HG02623 (cell line): Measurements from ENCODE around the gene COX6B1.
"Not testable (repeated sequence)": the region's sequence is repeated elsewhere in the genome, so short reads cannot be mapped to it uniquely, and the experiment has no call there.

Experiments used
- ATAC-seq: cut with Tn5 transposase; IDR thresholded peaks from one replicate; pipeline ENCODE4 v1.9.1; 2021; ENCODE audit warnings: moderate library complexity; ENCODE audit not compliant: unreplicated experiment

COX6B1 gene

DNA sequence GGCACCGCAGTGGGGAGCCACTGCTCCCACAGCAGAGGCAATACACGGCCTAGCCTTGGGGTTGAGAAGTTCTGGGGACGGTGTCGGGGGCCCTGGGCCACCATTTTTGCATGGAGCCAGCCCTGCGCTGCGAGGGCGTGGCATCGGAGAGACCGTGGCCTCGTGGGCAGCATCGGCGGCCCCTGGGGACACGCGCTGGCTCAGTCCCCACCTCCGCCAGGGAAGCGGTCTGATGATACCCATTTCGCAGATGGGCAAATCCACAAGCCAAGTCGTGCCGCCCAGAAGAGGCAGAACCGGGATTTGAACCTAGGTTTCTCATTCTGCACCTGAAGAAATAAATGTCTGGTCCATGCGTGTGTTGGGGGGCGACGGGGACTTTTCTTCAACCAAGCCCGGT, 17.0 kb downstream of the COX6B1 start:
- no peak for ATAC-seq

- ATAC-seq: no peak
These were observed 17.5 kb downstream of the COX6B1 start for GRCh38 chr19:35665604-35666003.

DNA sequence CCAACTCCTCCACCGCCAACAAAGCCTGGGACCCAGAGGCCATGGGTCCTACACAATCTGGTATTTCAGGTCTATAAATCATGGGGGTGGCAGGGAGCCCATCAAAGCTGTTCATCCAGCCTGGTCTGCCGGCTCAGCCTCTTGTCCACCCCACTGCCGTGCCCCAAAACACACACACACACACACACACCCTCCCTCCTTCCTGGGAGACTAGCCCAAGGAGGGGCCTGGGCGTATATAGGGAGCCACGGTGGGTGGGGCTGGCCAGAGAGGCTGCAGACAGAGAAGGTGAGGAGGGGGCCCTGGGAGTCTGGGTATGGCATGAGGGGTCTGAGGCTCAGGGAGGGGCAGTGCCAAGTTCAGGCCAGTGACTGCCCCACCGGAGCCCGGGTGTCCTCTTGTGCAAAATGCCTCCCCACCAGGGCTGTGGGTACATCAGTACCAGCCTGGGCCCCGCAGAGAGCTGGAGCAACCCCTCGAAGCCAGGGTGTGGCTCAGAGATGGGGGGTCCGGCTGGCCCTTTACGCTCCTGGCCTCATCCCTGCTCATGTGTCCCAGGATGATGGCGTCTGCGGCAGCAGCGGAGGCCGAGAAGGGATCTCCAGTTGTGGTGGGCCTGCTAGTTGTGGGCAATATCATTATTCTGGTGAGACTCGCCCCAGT, 18.3 kb downstream of the COX6B1 start, which contains the start of gene UPK1A:
TSS of gene UPK1A (plus strand) at position 267 of the 663 bp plus-strand sequence. CDS start at position 563, 296 bp downstream.
- ATAC-seq: no peak

DNA sequence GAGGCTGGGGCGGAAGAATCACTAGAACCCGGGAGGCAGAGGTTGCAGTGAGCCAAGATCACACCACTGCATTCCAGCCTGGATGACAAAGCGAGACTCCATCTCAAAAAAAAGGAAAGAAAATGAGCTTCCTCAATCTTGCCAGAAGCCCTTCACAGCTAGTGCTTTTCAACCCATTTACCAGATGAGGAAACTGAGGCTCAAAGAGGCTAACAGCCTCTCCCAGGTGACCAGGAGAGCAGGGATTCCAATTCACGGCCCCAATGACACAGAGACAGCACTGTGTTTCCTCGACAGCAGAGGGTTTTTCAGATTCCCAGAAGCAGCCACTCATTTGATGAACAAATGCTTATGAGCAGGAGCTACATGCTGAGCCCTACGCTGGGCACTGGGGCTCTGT, 21.4 kb downstream of the COX6B1 start:
- ATAC-seq: no peak

GRCh38 chr19:35669974-35670373, 21.9 kb downstream of the COX6B1 start:
- no peak for ATAC-seq

GRCh38 chr19:35670686-35671085, 22.6 kb downstream of the COX6B1 start:
- no peak for ATAC-seq

DNA sequence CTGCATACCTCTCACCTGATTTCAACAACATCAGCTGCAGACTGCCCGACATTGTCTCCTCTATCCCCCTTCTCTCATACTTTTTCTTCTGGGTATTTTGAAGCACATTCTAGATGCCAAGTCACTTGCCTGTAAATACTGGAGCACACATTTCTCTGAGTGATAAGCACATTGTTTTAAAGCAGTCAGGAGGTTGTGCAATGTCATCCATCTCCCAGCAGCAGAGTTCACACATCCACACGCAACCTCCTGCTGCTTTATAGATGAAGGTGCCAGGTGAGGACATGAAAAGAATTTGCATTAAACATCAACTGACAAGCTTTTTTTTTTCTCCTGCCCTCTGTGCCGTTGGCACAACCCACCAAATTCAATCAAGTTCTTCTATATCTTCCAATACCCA, 23.7 kb downstream of the COX6B1 start:
- no peak for ATAC-seq

DNA sequence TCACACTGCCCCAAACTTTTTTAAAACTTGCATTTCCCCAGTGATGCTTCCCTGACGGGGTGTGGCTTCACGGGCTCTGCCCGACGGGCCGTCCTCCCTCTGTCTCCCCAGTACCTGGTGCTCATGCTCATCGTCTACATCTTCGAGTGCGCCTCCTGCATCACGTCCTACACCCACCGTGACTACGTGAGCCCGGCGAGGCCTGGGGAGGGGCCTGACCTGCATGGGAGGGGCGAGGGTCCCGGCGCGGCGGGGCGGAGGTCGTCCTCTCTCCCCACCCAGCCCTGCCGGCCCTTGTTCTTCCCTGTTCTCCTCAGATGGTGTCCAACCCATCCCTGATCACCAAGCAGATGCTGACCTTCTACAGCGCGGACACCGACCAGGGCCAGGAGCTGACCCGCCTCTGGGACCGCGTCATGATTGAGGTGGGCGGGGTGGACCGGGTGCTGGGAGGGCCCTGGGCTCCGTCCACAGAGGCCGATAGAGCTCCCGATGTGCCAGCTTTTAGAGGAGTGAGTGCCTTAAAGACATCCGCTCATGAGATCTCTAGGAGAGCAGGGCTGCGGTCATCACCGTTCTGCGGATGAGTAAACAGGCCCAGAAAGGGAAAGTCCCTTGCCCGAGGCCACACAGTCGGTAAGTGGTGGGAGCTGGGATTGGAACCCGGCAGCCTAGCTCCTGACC, 25.1 kb downstream of the COX6B1 start:
- ATAC-seq: no peak

- ATAC-seq: no peak
These were observed 27.5 kb downstream of the COX6B1 start for GRCh38 chr19:35675589-35676140.

- no peak for ATAC-seq
These were observed 41.7 kb downstream of the COX6B1 start for GRCh38 chr19:35689836-35690235.

GRCh38 chr19:35691106-35691505, 43.0 kb downstream of the COX6B1 start:
- not testable (repeated sequence) for ATAC-seq

DNA sequence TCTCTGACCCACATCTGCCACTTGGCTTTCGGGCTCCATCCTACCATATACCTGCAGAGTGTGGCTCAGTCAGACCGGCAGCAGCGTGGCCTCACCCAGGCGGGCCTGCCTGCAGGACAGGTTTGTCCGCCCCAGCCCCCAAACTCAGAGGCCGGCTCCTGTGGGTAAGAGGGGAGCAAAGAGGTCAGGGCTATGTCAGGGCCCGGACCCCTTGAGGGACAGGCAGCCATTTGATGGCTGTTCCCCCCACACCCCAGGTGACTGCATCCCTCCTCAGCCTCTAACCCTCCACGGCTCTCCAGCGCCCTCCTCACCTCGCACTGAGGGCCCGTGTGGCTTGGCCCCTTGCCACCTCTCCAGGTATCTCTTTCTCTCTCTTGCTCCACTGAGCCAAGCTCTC, 43.9 kb downstream of the COX6B1 start:
- ATAC-seq: no peak

- no peak for ATAC-seq
These were observed 45.3 kb downstream of the COX6B1 start for GRCh38 chr19:35693422-35693821.

DNA sequence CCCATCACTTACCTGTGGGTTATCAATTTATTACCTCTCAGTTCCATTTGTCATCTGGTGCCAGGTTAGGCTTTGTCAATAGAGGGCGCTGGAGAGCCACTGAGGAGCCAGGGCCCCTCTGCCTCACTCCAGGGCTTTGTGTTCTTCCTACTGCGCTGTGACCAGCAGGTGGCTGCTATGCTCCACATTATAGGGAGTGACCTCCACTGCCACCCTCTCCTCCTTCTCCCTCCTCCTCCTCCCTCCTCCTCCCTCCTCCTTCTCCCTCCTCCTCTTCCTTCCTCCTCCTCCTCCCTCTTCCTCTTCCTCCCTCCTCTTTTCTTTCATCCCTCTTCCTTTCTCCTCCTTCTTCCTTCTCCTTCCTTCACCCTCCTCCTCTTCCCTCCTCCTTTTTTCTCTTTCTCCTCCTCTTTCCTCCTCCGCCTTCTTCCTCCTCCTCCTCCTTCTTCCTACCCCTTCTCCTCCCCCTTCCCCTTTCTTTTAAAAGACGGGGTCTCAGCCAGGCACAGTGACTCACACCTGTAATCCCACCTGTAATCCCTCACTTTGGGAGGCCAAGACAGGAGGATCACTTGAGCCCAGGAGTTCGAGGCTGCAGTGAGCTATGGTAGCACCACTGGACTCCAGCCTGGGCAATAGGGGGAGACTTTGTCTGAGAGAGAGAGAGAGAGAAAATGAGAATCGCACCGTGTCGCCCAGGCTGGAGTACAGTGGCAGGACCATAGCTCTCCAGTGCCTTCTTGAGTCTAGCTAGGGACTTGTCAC, 45.9 kb downstream of the COX6B1 start:
- peak; percentile 79 for ATAC-seq

GRCh38 chr19:35695895-35696422, 47.8 kb downstream of the COX6B1 start:
- no peak for ATAC-seq

GRCh38 chr19:35696835-35697234, 48.7 kb downstream of the COX6B1 start:
- ATAC-seq: no peak

- peak; percentile 95 for ATAC-seq
These were observed 54.3 kb downstream of the COX6B1 start for GRCh38 chr19:35702223-35703012.

DNA sequence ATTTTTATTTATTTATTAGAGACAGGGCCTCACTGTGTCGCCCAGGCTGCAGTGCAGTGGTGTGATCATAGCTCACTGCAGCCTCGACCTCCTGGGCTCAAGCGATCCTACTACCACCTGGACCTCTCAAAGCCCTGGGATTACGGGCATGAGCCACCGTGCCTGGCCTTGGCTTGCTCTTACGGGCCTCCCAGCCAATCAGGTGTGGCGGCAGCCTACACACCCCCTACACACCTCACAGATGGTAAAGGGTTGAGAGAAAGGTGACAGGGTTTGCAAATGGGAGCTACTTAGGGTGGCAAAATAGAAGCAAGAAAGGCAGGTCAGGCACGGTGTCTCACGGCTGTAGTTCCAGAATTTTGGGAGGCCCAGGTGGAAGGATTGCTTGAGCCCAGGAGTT, 55.2 kb downstream of the COX6B1 start:
- ATAC-seq: no peak

DNA sequence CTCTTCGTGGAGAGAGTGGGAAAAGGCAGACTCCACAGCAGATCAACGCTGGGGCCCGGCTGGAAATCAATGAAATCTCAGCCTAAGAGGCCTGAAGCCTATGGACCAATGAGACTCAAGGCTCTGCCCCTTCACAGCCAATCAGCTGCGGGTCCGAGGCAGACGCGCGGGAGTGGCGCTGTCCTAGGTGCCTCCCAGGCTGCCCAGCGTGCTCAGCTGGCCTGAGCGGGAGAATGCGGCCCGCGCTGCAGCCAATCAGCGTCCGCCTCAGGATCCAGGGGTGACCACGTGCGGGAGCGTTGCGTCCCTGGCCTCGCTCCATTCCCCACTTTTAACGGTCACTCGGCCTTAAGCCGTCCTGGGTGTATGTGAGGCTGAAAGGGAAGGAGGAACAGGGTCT, 56.1 kb downstream of the COX6B1 start, which contains the start of gene ZBTB32:
TSS of gene ZBTB32 (plus strand) at position 341 of the 400 bp plus-strand sequence. CDS start 10,069 bp downstream, outside the sequence.
- no peak for ATAC-seq
